H1 (cell line): ENCODE measurements around the gene G6PC3. TPM values are rescaled to one million over a fixed set of nuclear protein-coding genes. Genes with fewer than 3 reads are reported as not detected.

Experiments
- CTCF ChIA-PET: fragments of 300-600 bp; sonication (Branson Sonifier 250); formaldehyde crosslinking; loops from one replicate; lab custom pipeline; 2021; ENCODE audit not compliant: partially characterized antibody; lab: Charles Lee
- POLR2A ChIA-PET: fragments of 300-600 bp; sonication (Branson Sonifier 250); formaldehyde crosslinking; loops from one replicate; lab custom pipeline; 2021; ENCODE audit warnings: inconsistent platforms; ENCODE audit not compliant: partially characterized antibody; lab: Charles Lee
- DNase-seq, 2 experiments: peaks; one replicate each; pipeline versions ENCODE4 v3.0.0 to v3.0.0-alpha.2; 2010 to 2022; ENCODE audit warnings: low spot score in 2 of 2, low read depth in 1 of 2, mixed read lengths in 1 of 2
- FAIRE-seq: peaks from 2 replicates; lab custom pipeline; 2011; peaks lifted over from hg19 to GRCh38; lab: Jason Lieb, UNC
- H2AFZ ChIP-seq: 2 replicates; pipeline ENCODE4 v1.8.1; 2012; ENCODE audit warnings: low read length, inconsistent platforms
- H2AK5ac ChIP-seq: 2 replicates; pipeline ENCODE4 v1.6.1; 2013; ENCODE audit warnings: low read depth, low read length
- H2BK120ac ChIP-seq: replicated peaks from 2 replicates; pipeline ENCODE3; 2013; ENCODE audit warnings: low read depth, low read length, inconsistent platforms
- H2BK12ac ChIP-seq: 2 replicates; pipeline ENCODE4 v1.6.1; 2013; ENCODE audit warnings: low read depth, low read length
- H2BK15ac ChIP-seq: 2 replicates; pipeline ENCODE4 v1.6.1; 2013; ENCODE audit warnings: low read length
- H2BK20ac ChIP-seq: 2 replicates; pipeline ENCODE4 v1.6.1; 2013; ENCODE audit warnings: low read length
- H2BK5ac ChIP-seq: 2 replicates; pipeline ENCODE4 v1.6.1; 2013; ENCODE audit warnings: low read depth, low read length
- H3K14ac ChIP-seq: 2 replicates; pipeline ENCODE4 v1.6.1; 2013; ENCODE audit warnings: inconsistent platforms; ENCODE audit not compliant: insufficient read length
- H3K18ac ChIP-seq: 2 replicates; pipeline ENCODE4 v1.6.1; 2013; ENCODE audit warnings: low read length; ENCODE audit errors: extremely low read depth
- H3K23ac ChIP-seq: 2 replicates; pipeline ENCODE4 v1.6.1; 2013; ENCODE audit warnings: inconsistent platforms; ENCODE audit not compliant: insufficient read length
- H3K23me2 ChIP-seq: 2 replicates; pipeline ENCODE4 v1.6.1; 2013; ENCODE audit warnings: low read depth, low read length
- H3K27ac ChIP-seq: 2 replicates; pipeline ENCODE4 v1.6.1; 2011; ENCODE audit warnings: low read depth, low read length, inconsistent platforms
- H3K27me3 ChIP-seq, 4 experiments: replicated peaks in 1 of 4; 1 replicate in 1 of 4; 2 replicates in 3 of 4; pipeline versions ENCODE4 v1.6.1 to v1.8.1; 2011 to 2013; ENCODE audit warnings: low read length in 3 of 4, mild to moderate bottlenecking in 3 of 4, inconsistent platforms in 2 of 4, mixed read lengths in 2 of 4, moderate library complexity in 1 of 4; ENCODE audit not compliant: control insufficient read depth in 3 of 4, insufficient read depth in 3 of 4; ENCODE audit errors: extremely low read depth in 1 of 4
- H3K36me3 ChIP-seq, 4 experiments: 2 replicates each; pipeline versions ENCODE4 v1.6.1 to v1.8.1; 2011 to 2013; ENCODE audit warnings: mild to moderate bottlenecking in 4 of 4, low read length in 3 of 4, moderate library complexity in 2 of 4, control low read depth in 1 of 4, inconsistent platforms in 1 of 4; ENCODE audit not compliant: insufficient read depth in 4 of 4, control insufficient read depth in 2 of 4
- H3K4ac ChIP-seq: replicated peaks from 2 replicates; pipeline ENCODE3; 2013; ENCODE audit warnings: low read length, low read depth, mixed read lengths, inconsistent platforms; ENCODE audit not compliant: insufficient read length
- H3K4me1 ChIP-seq, 4 experiments: replicated peaks in 1 of 4; 1 replicate in 1 of 4; 2 replicates in 3 of 4; pipeline versions ENCODE4 v1.6.1 to v1.8.1; 2011 to 2013; ENCODE audit warnings: low read length in 3 of 4, inconsistent platforms in 2 of 4, mixed read lengths in 1 of 4; ENCODE audit not compliant: insufficient read depth in 4 of 4, control insufficient read depth in 3 of 4
- H3K4me2 ChIP-seq, 2 experiments: 2 replicates each; pipeline versions ENCODE4 v1.6.1 to v1.8.1; 2011 to 2013; ENCODE audit warnings: low read depth in 2 of 2, low read length in 2 of 2, control low read depth in 1 of 2, inconsistent platforms in 1 of 2, mild to moderate bottlenecking in 1 of 2; ENCODE audit not compliant: insufficient read depth in 1 of 2
- H3K4me3 ChIP-seq, 4 experiments: fragments of 200-600, 300-600 bp in 1 of 4; sonication (generic), shearing (Covaris generic), sonication (Bioruptor Twin) in 1 of 4; 2 replicates each; pipeline versions ENCODE4 v1.5.1 to v1.8.1; 2011 to 2016; ENCODE audit warnings: low read length in 4 of 4, low read depth in 3 of 4, control low read depth in 2 of 4, inconsistent platforms in 2 of 4, mild to moderate bottlenecking in 2 of 4, mixed read lengths in 1 of 4, moderate library complexity in 1 of 4; ENCODE audit not compliant: insufficient read depth in 2 of 4; ENCODE audit errors: extremely low read depth in 1 of 4
- H3K56ac ChIP-seq: replicated peaks from 2 replicates; pipeline ENCODE3; 2013; ENCODE audit warnings: low read depth, mild to moderate bottlenecking, mixed read lengths, low read length, inconsistent platforms; ENCODE audit not compliant: insufficient read length
- H3K79me1 ChIP-seq: 2 replicates; pipeline ENCODE4 v1.6.1; 2013; ENCODE audit warnings: low read depth, low read length, control low read depth
- H3K79me2 ChIP-seq, 2 experiments: 2 replicates each; pipeline versions ENCODE4 v1.6.1 to v1.8.1; 2012 to 2013; ENCODE audit warnings: low read length in 2 of 2, mild to moderate bottlenecking in 2 of 2, inconsistent platforms in 1 of 2; ENCODE audit not compliant: insufficient read depth in 2 of 2, control insufficient read depth in 1 of 2
- H3K9ac ChIP-seq, 4 experiments: replicated peaks in 1 of 4; 1 replicate in 1 of 4; 2 replicates in 3 of 4; pipeline versions ENCODE4 v1.6.1 to v1.8.1; 2011 to 2013; ENCODE audit warnings: low read depth in 3 of 4, low read length in 3 of 4, control low read depth in 2 of 4, mild to moderate bottlenecking in 2 of 4, moderate library complexity in 2 of 4, inconsistent platforms in 1 of 4; ENCODE audit errors: extremely low read depth in 1 of 4
- H3K9me3 ChIP-seq, 2 experiments: 2 replicates each; pipeline versions ENCODE4 v1.6.1 to v1.8.1; 2012 to 2013; ENCODE audit warnings: mild to moderate bottlenecking in 2 of 2, moderate library complexity in 2 of 2, control low read depth in 1 of 2, inconsistent platforms in 1 of 2, low read depth in 1 of 2, low read length in 1 of 2, mixed read lengths in 1 of 2; ENCODE audit not compliant: insufficient read depth in 2 of 2
- H4K20me1 ChIP-seq, 2 experiments: replicated peaks in 1 of 2; 2 replicates each; pipeline versions ENCODE3 to v1.8.1; 2011 to 2013; ENCODE audit warnings: inconsistent platforms in 2 of 2, low read length in 2 of 2, mild to moderate bottlenecking in 1 of 2; ENCODE audit not compliant: insufficient read depth in 2 of 2, control insufficient read depth in 1 of 2
- H4K5ac ChIP-seq: 2 replicates; pipeline ENCODE4 v1.6.1; 2013; ENCODE audit warnings: low read length, low read depth, mixed read lengths, inconsistent platforms; ENCODE audit not compliant: insufficient read length
- H4K8ac ChIP-seq: 2 replicates; pipeline ENCODE4 v1.8.0; 2013; ENCODE audit warnings: mild to moderate bottlenecking, moderate library complexity, low read length, inconsistent platforms; ENCODE audit not compliant: insufficient read depth; ENCODE audit errors: extremely low read depth
- H4K91ac ChIP-seq: replicated peaks from 2 replicates; pipeline ENCODE3; 2013; ENCODE audit warnings: low read length, mixed read lengths, inconsistent platforms; ENCODE audit not compliant: insufficient read length
- CHD2 ChIP-seq: IDR thresholded peaks from 2 replicates; pipeline ENCODE4 v1.6.1; 2012; ENCODE audit warnings: low read length, improper control_type of control experiment
- GABPA ChIP-seq: IDR thresholded peaks from 2 replicates; pipeline ENCODE4 v1.6.1; 2011; ENCODE audit warnings: mild to moderate bottlenecking, low read length, moderate library complexity, borderline replicate concordance; ENCODE audit not compliant: insufficient read depth
- RXRA ChIP-seq: IDR thresholded peaks from 2 replicates; pipeline ENCODE4 v1.6.1; 2011; ENCODE audit warnings: low read depth, mild to moderate bottlenecking, low read length, moderate library complexity; ENCODE audit not compliant: insufficient read depth
- WGBS, 2 experiments: shearing (Covaris generic) in 1 of 2; methylation state at CpG; one replicate each; pipeline versions ENCODE4 v1.1.6 to v1.1.7; 2013 to 2015; ENCODE audit warnings: low lambda C conversion rate in 2 of 2, mixed read lengths in 2 of 2, inconsistent platforms in 1 of 2, low coverage in 1 of 2, missing lambda C conversion rate in 1 of 2; ENCODE audit not compliant: insufficient replicate concordance in 2 of 2, insufficient coverage in 1 of 2, insufficient read length in 1 of 2; ENCODE audit errors: extremely low coverage in 1 of 2, missing lambda C conversion rate in 1 of 2; 5-methylcytosine and 5-hydroxymethylcytosine counted together
- polyA plus RNA-seq, 7 experiments: library from polyadenylated mRNA; depleted of rRNA in 3 of 7; stranded (reverse) in 5 of 7; unstranded in 2 of 7; fragments of >200 nt in 5 of 7; fragments of 200-250 nt in 2 of 7; gene quantifications; 1 replicate in 5 of 7; 2 replicates in 1 of 7; 4 replicates in 1 of 7; pipeline versions ENCODE4 v1.2.1 to v1.2.3, GENCODE V29; 2011 to 2013; ENCODE audit warnings: missing spikeins in 2 of 7, mixed read lengths in 2 of 7
- total RNA-seq: library from RNA; stranded (reverse); fragmentation: NEBNext Ultra II Directional; extraction: Animal tissue kit (Norgen Biotek cat#: 25700); gene quantifications from 2 replicates; pipeline ENCODE4 v1.2.1, GENCODE V29; 2021

The G6PC3 gene
- total and polyA plus RNA-seq, 2 of the 8 experiments (the other 6 are each of a cell fraction or from before 2014, with no cell fraction given) = 104 to 343 TPM

DNA sequence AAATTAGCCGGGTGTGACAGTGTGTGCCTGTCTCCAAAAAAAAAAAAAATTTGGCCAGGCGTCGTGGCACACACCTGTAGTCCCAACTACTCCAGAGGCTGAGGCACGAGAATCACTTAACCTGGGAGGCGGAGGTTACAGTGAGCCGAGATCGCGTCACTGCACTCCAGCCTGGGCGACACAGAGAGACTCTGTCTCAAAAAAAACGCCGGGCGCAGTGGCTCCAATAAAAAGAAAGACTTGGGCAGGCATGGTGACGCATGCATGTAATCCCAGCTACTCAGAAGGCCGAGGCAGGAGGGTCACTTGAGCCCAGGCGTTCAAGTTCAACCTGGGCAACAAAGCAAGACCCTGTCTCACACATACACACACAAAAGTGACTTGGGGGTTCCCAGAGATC, 7.7 kb upstream of the G6PC3 start:
- H2BK20ac ChIP-seq = no peak overlapping the region
- no peak overlapping the region for H2AFZ ChIP-seq
- WGBS, 2 experiments = 96% methylated on average over 15 of the region's 15 CpGs; no CpG with 5 or more reads in 1 of the 2 experiments
- no peak overlapping the region; a peak in 1 of 4 replicates for H3K4me2 ChIP-seq
- H4K5ac ChIP-seq = no peak overlapping the region
- H2BK15ac ChIP-seq = no peak overlapping the region
- ChIA-PET POLR2A (interaction anchor here (1.2 to 3.8 kb wide), 4 partner anchors 16 to 56 kb away, joined by 3 to 22 read pairs (median 4); no protein-coding TSS in a partner anchor), CTCF (interaction anchor here (0.8 to 2.0 kb wide), 2 partner anchors 53 to 161 kb away, joined by 3 to 5 read pairs; no protein-coding TSS in a partner anchor)
- no peak overlapping the region for H2BK12ac ChIP-seq
- no peak overlapping the region for H4K8ac ChIP-seq
- H3K27me3 ChIP-seq = no peaks in the 10 kb centered on the region
- peaks cover 5% of the 10 kb centered on the region; the same call in 1 of the 2 replicates for H3K79me1 ChIP-seq
- H3K9me3 ChIP-seq = no peaks in the 10 kb centered on the region
- H3K9ac ChIP-seq = no peak overlapping the region
- H4K91ac ChIP-seq = no peak overlapping the region
- peaks cover 0 to 2% (median 0%) of the 10 kb centered on the region in 4 experiments; a peak in 2 of 7 replicates for H3K4me1 ChIP-seq
- FAIRE-seq = no peak
- H2AK5ac ChIP-seq = no peak overlapping the region
- H3K4me3 ChIP-seq = no peak overlapping the region
- H3K27ac ChIP-seq = no peak overlapping the region
- no peak overlapping the region for H2BK120ac ChIP-seq
- no peak overlapping the region for H3K18ac ChIP-seq
- H3K36me3 ChIP-seq = peaks cover 9 to 51% (median 29%) of the 10 kb centered on the region in 4 experiments; a peak in 6 of 8 replicates
- no peak overlapping the region for H2BK5ac ChIP-seq
- H3K23ac ChIP-seq = no peak overlapping the region
- no peak overlapping the region for H3K56ac ChIP-seq
- H3K23me2 ChIP-seq = peaks cover 7% of the 10 kb centered on the region
- TF ChIP-seq CHD2 (no peak), RXRA (no peak), GABPA (no peak)
- peaks cover 4 to 7% of the 10 kb centered on the region in 2 experiments for H4K20me1 ChIP-seq
- DNase-seq = no peak
- H3K14ac ChIP-seq = no peak overlapping the region
- peaks cover 41 to 77% of the 10 kb centered on the region in 2 experiments for H3K79me2 ChIP-seq
- no peak overlapping the region for H3K4ac ChIP-seq
